Loucy (cell line): ENCODE results near the gene ARL17B.
"Not testable (repeated sequence)": the region's sequence is repeated elsewhere in the genome, so short reads cannot be mapped to it uniquely, and the experiment has no call there.

Experiments used
- H2AFZ ChIP-seq: fragments of 200-600 bp; sonication (generic); 2 replicates; pipeline ENCODE4 v1.6.0; 2016; ENCODE audit warnings: antibody characterized with exemption, mild to moderate bottlenecking, low read length, moderate library complexity
- H3F3A ChIP-seq: fragments of 200-600 bp; 2 replicates; pipeline ENCODE4 v1.6.0; 2016; ENCODE audit warnings: antibody characterized with exemption, low read depth, mild to moderate bottlenecking
- H3K27me3 ChIP-seq: fragments of 200-600 bp; sonication (generic); 2 replicates; pipeline ENCODE4 v1.6.1; 2014; ENCODE audit warnings: low read length, mild to moderate bottlenecking; ENCODE audit not compliant: insufficient read depth, poor library complexity, severe bottlenecking
- H3K36me3 ChIP-seq: fragments of 200-600 bp; sonication (generic); 2 replicates; pipeline ENCODE4 v1.6.1; 2016; ENCODE audit warnings: low read length; ENCODE audit not compliant: insufficient read depth
- H3K4me1 ChIP-seq: fragments of 200-600 bp; sonication (generic); 2 replicates; pipeline ENCODE4 v1.5.1; 2014; ENCODE audit warnings: low read length, mild to moderate bottlenecking; ENCODE audit not compliant: insufficient read depth, poor library complexity, severe bottlenecking
- H3K4me2 ChIP-seq: fragments of 200-600 bp; sonication (generic); 2 replicates; pipeline ENCODE4 v1.6.0; 2014; ENCODE audit warnings: antibody characterized with exemption, low read length, low read depth, mild to moderate bottlenecking; ENCODE audit not compliant: poor library complexity, severe bottlenecking
- H3K4me3 ChIP-seq: fragments of 200-600 bp; sonication (generic); 2 replicates; pipeline ENCODE4 v1.5.1; 2014; ENCODE audit warnings: low read length, mild to moderate bottlenecking, mixed read lengths; ENCODE audit not compliant: poor library complexity, severe bottlenecking
- H3K79me2 ChIP-seq: fragments of 200-600 bp; sonication (generic); 2 replicates; pipeline ENCODE4 v1.6.1; 2014; ENCODE audit warnings: low read length; ENCODE audit not compliant: insufficient read depth
- H3K9ac ChIP-seq: fragments of 200-600 bp; sonication (generic); 2 replicates; pipeline ENCODE4 v1.6.0; 2014; ENCODE audit warnings: mild to moderate bottlenecking, low read depth, low read length, moderate library complexity; ENCODE audit not compliant: poor library complexity, severe bottlenecking
- H3K9me2 ChIP-seq: fragments of 200-600 bp; sonication (generic); replicated peaks from 2 replicates; pipeline ENCODE4 v1.6.1; 2016; ENCODE audit warnings: low read depth, low read length, mixed read lengths
- H3K9me3 ChIP-seq: fragments of 200-600 bp; sonication (generic); 2 replicates; pipeline ENCODE4 v1.6.1; 2014; ENCODE audit warnings: mild to moderate bottlenecking, antibody characterized with exemption, low read length, low read depth; ENCODE audit not compliant: insufficient read depth
- H4K20me1 ChIP-seq: fragments of 200-600 bp; sonication (generic); 2 replicates; pipeline ENCODE4 v1.6.0; 2014; ENCODE audit warnings: antibody characterized with exemption, low read length, mild to moderate bottlenecking; ENCODE audit not compliant: insufficient read depth, poor library complexity, severe bottlenecking
- CTCF ChIP-seq: fragments of 200-600 bp; sonication (generic); conservative IDR thresholded peaks from 2 replicates; pipeline ENCODE4 v1.5.1; 2014; ENCODE audit warnings: mild to moderate bottlenecking, antibody characterized with exemption, low read length

Gene ARL17B

DNA sequence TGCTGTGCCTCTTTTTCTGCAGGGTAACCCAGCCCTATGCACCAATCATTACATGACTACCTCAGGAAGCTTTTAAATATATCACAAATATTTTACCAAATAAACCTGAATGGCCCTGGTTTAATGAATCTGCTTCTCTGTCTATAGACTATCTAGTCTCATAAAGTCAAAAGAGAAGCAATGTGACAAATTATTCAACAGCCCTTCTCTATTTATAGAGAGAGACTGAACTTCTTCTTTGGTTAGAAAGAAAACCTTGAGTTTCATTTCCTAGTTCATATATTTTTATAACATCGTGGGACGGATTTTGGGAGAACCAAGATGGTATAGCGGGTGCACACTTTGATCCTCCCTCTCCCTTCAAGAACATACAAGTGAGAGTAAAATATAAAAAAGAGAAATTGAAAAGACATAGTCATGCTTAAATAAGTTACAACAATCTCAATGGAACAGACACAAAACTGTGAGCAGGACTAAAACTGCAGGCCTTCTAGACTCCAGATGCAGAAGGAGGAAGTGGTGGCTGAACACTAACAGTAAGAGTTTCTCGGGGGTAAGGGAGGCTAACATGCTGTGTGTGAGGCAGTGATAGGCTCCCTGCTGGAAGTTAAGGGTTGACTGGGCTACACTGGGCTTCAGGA is 70.5 kb downstream of the ARL17B start:
- not testable (repeated sequence) for H3F3A ChIP-seq, H3K79me2 ChIP-seq, H3K4me3 ChIP-seq, H3K9me2 ChIP-seq, H3K27me3 ChIP-seq, H3K9me3 ChIP-seq, H3K36me3 ChIP-seq, H4K20me1 ChIP-seq
- H3K4me2 ChIP-seq: peak overlapping the region; percentile 45
- peak overlapping the region; percentile 42 for H3K9ac ChIP-seq
- peak overlapping the region; percentile 89 for H2AFZ ChIP-seq
- peaks cover 14% of the 10 kb centered on the region for H3K4me1 ChIP-seq

GRCh38 chr17:46287587-46287986 is 74.0 kb downstream of the ARL17B start:
- H2AFZ ChIP-seq, H3K9me3 ChIP-seq, H3K27me3 ChIP-seq, H4K20me1 ChIP-seq, H3K79me2 ChIP-seq, H3K4me3 ChIP-seq, H3F3A ChIP-seq, H3K9me2 ChIP-seq, H3K36me3 ChIP-seq, H3K9ac ChIP-seq, H3K4me2 ChIP-seq: not testable (repeated sequence)
- peaks cover 14% of the 10 kb centered on the region for H3K4me1 ChIP-seq

- not testable (repeated sequence) for H3K36me3 ChIP-seq, H3K9me3 ChIP-seq, H3K79me2 ChIP-seq, H3K27me3 ChIP-seq, H3K4me2 ChIP-seq, H3K4me3 ChIP-seq, H3K9ac ChIP-seq, H4K20me1 ChIP-seq, H3K9me2 ChIP-seq, H3F3A ChIP-seq
- Histone ChIP-seq H2AFZ (peak overlapping the region; percentile 75), H3K4me1 (peaks cover 14% of the 10 kb centered on the region)
- peak; percentile 63 for TF ChIP-seq CTCF
Observed at GRCh38 chr17:46286764-46287221, 74.8 kb downstream of the ARL17B start.

DNA sequence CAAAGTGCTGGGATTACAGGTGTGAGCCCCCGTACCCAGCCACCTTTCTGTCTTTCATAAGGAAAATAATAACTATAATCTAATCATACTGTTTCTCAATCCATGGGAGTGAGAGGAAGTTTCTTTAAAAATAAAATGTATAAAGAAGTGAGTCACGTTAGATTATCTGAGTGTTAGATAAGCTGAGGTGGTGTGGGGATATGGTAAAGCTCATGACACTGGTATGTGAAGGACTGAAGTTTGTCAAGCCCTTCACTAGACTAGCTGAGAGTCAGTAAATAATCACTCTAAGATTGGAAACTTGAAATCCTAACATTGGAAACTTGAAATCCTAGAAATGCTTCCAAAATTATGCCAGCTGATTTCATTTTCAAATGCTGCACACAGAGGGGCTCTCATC is 76.1 kb downstream of the ARL17B start:
- not testable (repeated sequence) for H4K20me1 ChIP-seq, H3K4me3 ChIP-seq, H3K9me3 ChIP-seq, H3K9me2 ChIP-seq, H3K27me3 ChIP-seq, H3K4me1 ChIP-seq, H3K4me2 ChIP-seq, H3K36me3 ChIP-seq, H3K9ac ChIP-seq, H3F3A ChIP-seq, H3K79me2 ChIP-seq, H2AFZ ChIP-seq

DNA sequence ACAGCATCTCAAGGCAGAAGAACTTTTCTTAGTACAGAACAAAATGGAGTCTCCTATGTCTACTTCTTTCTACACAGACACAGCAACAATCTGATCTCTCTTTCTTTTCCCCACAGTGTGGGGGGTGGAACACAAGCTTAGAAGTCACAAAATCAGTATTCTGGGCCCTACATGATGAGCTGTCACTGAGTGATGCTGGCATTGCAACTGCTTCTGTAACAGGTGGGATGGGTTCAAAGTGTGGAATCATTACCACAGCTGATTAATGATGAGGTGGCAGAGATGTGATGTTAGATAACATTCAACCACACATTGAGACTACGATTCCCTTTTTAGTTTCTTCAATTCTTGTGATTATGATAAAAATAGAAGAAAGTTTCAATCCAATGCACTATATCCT is 77.1 kb downstream of the ARL17B start:
- not testable (repeated sequence) for H2AFZ ChIP-seq, H3K4me3 ChIP-seq, H3K4me1 ChIP-seq, H3F3A ChIP-seq, H4K20me1 ChIP-seq, H3K36me3 ChIP-seq, H3K79me2 ChIP-seq, H3K27me3 ChIP-seq, H3K4me2 ChIP-seq, H3K9me3 ChIP-seq, H3K9ac ChIP-seq, H3K9me2 ChIP-seq

DNA sequence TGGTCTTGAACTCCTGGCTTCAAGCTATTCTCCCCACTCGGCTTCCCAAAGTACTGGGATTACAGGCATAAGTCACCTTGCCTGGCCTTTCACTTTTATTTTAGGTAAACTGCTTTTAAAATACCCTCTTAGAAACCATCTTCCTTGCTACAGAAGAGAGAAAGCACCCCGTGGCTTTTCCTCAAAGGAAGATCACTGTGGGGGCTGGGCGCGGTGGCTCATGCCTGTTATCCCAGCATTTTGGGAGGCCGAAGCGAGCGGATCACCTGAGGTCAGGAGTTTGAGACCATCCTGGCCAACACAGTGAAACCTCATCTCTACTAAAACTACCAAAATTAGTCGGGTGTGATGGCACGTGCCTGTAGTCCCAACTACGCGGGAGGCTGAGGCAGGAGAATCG is 78.9 kb downstream of the ARL17B start:
- H3K9me2 ChIP-seq, H3K4me3 ChIP-seq, H3F3A ChIP-seq, H3K9ac ChIP-seq, H3K4me1 ChIP-seq, H3K9me3 ChIP-seq, H2AFZ ChIP-seq, H3K36me3 ChIP-seq, H3K79me2 ChIP-seq, H3K27me3 ChIP-seq, H4K20me1 ChIP-seq, H3K4me2 ChIP-seq: not testable (repeated sequence)

DNA sequence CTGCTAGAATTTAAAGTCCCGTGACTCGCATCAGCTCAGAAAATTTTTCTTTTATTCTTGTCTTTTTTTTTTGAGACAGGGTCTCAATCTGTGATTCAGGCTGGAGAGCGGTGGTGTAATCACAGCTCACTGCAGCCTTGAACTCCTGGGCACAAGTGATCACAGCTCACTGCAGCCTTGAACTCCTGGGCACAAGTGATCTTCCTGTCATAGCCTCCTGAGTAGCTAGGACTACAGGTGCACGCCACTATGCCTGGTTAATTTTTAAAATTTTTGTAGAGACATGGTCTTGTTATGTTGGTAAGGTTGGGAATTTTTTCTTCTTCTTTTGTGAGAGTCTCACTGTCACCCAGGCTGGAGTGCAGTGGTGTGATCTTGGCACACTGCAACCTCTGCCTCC is 80.2 kb downstream of the ARL17B start:
- not testable (repeated sequence) for H3K36me3 ChIP-seq, H2AFZ ChIP-seq, H3K79me2 ChIP-seq, H3K4me3 ChIP-seq, H3K4me2 ChIP-seq, H3K27me3 ChIP-seq, H3K9me2 ChIP-seq, H3K9ac ChIP-seq, H4K20me1 ChIP-seq, H3K9me3 ChIP-seq, H3K4me1 ChIP-seq, H3F3A ChIP-seq
